GM18951 (cell line): Measurements from ENCODE around the gene GPM6B.

ENCODE experiments used
- POLR2A ChIP-seq: IDR thresholded peaks from 4 replicates; pipeline ENCODE4 v1.6.1; 2011; ENCODE audit warnings: mild to moderate bottlenecking; ENCODE audit not compliant: insufficient read length, insufficient read depth; ENCODE audit errors: extremely low read depth
- in situ Hi-C: fragments of 300-500 bp; cut with MboI; formaldehyde crosslinking; loops from one replicate; pipeline ENCODE4 v1.12.0; 2022; ENCODE audit warnings: low sequenced_read_pairs, mixed read lengths, inconsistent platforms; ENCODE audit not compliant: unreplicated experiment

The GPM6B gene

GRCh38 chrX:13835825-13836224 is 18.9 kb upstream of the GPM6B start:
- in situ Hi-C loops = no loop called here
- TF ChIP-seq POLR2A = no peak

GRCh38 chrX:13834355-13834754 is 17.5 kb upstream of the GPM6B start:
- TF ChIP-seq POLR2A = no peak
- in situ Hi-C loops = no loop called here

- in situ Hi-C loops = no loop called here
- no peak for TF ChIP-seq POLR2A
These were observed 13.1 kb upstream of the GPM6B start for GRCh38 chrX:13829983-13830382.

GRCh38 chrX:13828392-13828791 is 11.5 kb upstream of the GPM6B start:
- TF ChIP-seq POLR2A = no peak
- in situ Hi-C loops = no loop called here

- TF ChIP-seq POLR2A = no peak
- in situ Hi-C loops = no loop called here
These were observed 10.6 kb upstream of the GPM6B start for GRCh38 chrX:13827298-13828090.

- TF ChIP-seq POLR2A = no peak
- in situ Hi-C loops = no loop called here
These were observed 9.9 kb upstream of the GPM6B start for GRCh38 chrX:13826770-13827169.

- no peak for TF ChIP-seq POLR2A
- in situ Hi-C loops = no loop called here
These were observed 8.4 kb upstream of the GPM6B start for GRCh38 chrX:13825178-13825762.

GRCh38 chrX:13824746-13825145 is 7.9 kb upstream of the GPM6B start:
- in situ Hi-C loops = no loop called here
- no peak for TF ChIP-seq POLR2A

GRCh38 chrX:13821738-13822137 is 4.8 kb upstream of the GPM6B start:
- no peak for TF ChIP-seq POLR2A
- in situ Hi-C loops = no loop called here

GRCh38 chrX:13816176-13816575 is 717 bp downstream of the GPM6B start:
- in situ Hi-C loops = no loop called here
- no peak for TF ChIP-seq POLR2A

GRCh38 chrX:13815664-13816063 is 1.2 kb downstream of the GPM6B start:
- in situ Hi-C loops = no loop called here
- no peak for TF ChIP-seq POLR2A

GRCh38 chrX:13808865-13809264 is 8.0 kb downstream of the GPM6B start:
- no peak for TF ChIP-seq POLR2A
- in situ Hi-C loops = no loop called here

- no peak for TF ChIP-seq POLR2A
- in situ Hi-C loops = no loop called here
These were observed 8.6 kb downstream of the GPM6B start for GRCh38 chrX:13808293-13808692.

GRCh38 chrX:13805241-13805640 is 11.7 kb downstream of the GPM6B start:
- no peak for TF ChIP-seq POLR2A
- in situ Hi-C loops = no loop called here
